ENCODE results near the gene METTL3. TPM values are rescaled to one million over a fixed set of nuclear protein-coding genes. Genes with fewer than 3 reads are reported as not detected.

Gene METTL3
- total and polyA plus RNA-seq, 2 experiments from 2014 or later, result 59.7 to 69.2 TPM

DNA sequence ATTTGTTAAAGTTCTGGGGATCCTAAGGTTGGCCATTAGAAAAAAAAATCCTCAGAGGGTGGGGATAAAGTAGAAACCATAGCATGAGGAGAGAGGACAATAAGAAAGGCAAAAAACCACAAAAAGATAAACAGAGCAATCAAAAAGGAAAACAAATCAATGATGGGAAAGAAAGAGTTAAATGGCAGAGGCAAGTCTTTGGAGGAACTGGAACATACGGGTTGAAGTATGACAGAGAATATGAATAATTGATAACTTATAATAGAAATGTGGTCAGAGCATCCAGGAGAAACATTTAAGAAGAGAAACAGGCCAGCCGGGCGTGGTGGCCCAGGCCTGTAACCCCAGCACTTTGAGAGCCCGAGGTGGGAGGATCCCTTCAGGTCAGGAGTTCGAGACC lies 32.8 kb upstream of the METTL3 start:
- Histone ChIP-seq H3K27me3 (no peaks in the 10 kb centered on the region), H3K27ac (no peak overlapping the region), H3K4me1 (ENCODE audit: low read depth) (peaks cover 18% of the 10 kb centered on the region), H3K36me3 (no peaks in the 10 kb centered on the region), H3K4me3 (no peak overlapping the region), H3K9me3 (ENCODE audit: low read depth) (no peaks in the 10 kb centered on the region)
- TF ChIP-seq, protein P1, sequence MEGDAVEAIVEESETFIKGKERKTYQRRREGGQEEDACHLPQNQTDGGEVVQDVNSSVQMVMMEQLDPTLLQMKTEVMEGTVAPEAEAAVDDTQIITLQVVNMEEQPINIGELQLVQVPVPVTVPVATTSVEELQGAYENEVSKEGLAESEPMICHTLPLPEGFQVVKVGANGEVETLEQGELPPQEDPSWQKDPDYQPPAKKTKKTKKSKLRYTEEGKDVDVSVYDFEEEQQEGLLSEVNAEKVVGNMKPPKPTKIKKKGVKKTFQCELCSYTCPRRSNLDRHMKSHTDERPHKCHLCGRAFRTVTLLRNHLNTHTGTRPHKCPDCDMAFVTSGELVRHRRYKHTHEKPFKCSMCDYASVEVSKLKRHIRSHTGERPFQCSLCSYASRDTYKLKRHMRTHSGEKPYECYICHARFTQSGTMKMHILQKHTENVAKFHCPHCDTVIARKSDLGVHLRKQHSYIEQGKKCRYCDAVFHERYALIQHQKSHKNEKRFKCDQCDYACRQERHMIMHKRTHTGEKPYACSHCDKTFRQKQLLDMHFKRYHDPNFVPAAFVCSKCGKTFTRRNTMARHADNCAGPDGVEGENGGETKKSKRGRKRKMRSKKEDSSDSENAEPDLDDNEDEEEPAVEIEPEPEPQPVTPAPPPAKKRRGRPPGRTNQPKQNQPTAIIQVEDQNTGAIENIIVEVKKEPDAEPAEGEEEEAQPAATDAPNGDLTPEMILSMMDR (IDR thresholded peaks at IDR 0.05; ENCODE audit: low read depth, low read length), result no peak
- DNase-seq (ENCODE audit: low read depth in 1 of 2, low spot score in 1 of 2), result no peak

DNA sequence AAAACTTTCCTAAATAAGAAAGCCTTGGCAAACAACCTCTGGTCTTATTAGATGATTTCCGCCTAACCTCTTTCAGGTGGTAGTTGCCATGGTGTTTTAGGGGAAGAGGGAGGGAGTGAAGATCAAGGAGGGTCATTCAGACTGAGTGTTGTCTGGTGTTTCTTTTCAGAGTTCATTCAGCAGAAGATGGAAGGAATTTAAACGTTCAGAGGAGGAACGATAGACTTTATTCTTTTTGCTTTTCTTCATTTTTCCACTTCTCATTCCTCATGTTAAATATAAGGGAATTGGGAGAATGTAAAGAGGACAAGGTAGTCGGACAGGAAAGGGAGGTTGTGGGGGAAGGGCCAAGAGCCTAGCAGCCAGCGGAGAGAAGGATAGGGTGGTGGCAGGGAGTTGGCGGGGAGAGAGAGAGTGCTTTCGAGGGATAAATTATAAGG lies 32.4 kb upstream of the METTL3 start:
- Histone ChIP-seq H3K4me1 (ENCODE audit: low read depth) (peaks cover 22% of the 10 kb centered on the region), H3K27ac (no peak overlapping the region), H3K4me3 (no peak overlapping the region), H3K9me3 (ENCODE audit: low read depth) (no peaks in the 10 kb centered on the region), H3K27me3 (no peaks in the 10 kb centered on the region), H3K36me3 (no peaks in the 10 kb centered on the region)
- peak in 1 of 2 donors; percentile 27 for DNase-seq (ENCODE audit: low read depth in 1 of 2, low spot score in 1 of 2)
- TF ChIP-seq, protein P1 (IDR thresholded peaks at IDR 0.05; ENCODE audit: low read depth, low read length), result no peak

DNA sequence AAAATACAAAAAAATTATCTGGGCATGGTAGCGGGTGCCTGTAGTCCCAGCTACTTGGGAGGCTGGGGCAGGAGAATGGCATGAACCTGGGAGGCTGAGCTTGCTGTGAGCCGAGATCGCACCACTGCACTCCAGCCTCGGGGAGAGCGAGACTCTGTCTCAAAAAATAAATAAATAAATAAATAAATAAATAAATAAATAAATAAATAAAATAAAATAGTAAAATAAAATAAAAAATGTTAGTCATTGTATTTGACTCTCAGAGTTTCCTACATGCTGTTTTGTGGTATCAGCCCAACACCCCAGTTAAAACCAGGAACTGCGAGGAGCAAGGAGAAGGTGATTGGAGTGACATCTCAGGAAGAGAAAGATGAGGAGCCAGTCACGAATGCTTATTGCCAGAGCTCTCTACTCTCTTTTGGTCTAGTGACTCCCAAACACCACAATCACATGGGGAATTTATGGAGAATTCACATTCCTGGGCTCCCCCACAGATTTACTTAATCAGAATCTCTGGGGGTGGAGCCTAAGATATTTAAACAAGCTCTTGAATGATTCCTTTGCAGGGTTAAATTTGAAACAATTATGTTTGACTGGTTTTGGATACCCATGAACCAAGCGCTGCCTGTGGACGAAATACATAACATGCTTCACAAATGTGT lies 30.4 kb upstream of the METTL3 start:
- H3K4me1 ChIP-seq (ENCODE audit: low read depth), result peaks cover 26% of the 10 kb centered on the region
- no peak for DNase-seq (ENCODE audit: low read depth in 1 of 2, low spot score in 1 of 2)
- H3K4me3 ChIP-seq, result no peak overlapping the region
- TF ChIP-seq, protein P1 (IDR thresholded peaks at IDR 0.05; ENCODE audit: low read depth, low read length), result no peak
- no peaks in the 10 kb centered on the region for H3K27me3 ChIP-seq
- H3K27ac ChIP-seq, result no peak overlapping the region
- no peaks in the 10 kb centered on the region for H3K9me3 ChIP-seq (ENCODE audit: low read depth)
- no peaks in the 10 kb centered on the region for H3K36me3 ChIP-seq

DNA sequence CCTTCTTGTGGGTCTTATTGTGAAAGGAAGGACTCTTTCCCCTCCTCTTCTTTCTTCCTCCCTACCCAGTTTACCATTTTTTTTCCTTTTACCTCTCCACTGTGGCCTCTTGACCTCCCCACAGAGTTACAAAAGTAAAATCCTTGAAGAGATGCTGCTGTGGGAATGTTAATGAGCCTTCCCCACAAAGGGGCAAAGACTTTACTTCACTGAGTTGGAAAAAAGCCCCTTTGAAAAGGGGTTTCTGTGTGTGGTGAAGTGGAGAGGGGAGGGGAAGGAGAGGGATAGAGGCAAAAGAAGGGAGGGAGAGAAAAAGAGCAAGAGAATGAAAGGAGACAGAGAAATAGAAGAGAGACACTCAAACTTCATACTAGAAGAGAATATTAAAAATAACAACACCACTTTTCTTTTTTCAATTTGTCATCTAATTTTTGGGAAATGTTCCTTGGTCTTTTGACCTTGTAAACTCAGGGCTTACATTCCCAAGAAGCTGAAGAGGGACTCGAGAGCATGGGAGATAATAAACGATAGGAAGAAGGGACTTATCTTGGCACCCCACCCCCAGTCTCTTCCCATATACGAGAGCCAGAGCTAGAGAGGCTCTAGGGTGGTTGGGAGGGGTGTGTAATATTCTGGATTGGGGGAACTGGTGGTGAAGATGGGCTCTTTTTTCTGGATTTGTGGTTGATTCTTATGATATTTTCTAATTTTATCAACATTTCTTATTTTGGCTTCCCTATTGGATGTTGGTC lies 28.2 kb upstream of the METTL3 start:
- Histone ChIP-seq H3K27ac (peak overlapping the region; percentile 61), H3K9me3 (ENCODE audit: low read depth) (no peaks in the 10 kb centered on the region), H3K36me3 (no peaks in the 10 kb centered on the region), H3K27me3 (no peaks in the 10 kb centered on the region), H3K4me3 (no peak overlapping the region), H3K4me1 (ENCODE audit: low read depth) (peaks cover 26% of the 10 kb centered on the region)
- TF ChIP-seq, protein P1 (IDR thresholded peaks at IDR 0.05; ENCODE audit: low read depth, low read length), result no peak
- no peak for DNase-seq (ENCODE audit: low read depth in 1 of 2, low spot score in 1 of 2)

DNA sequence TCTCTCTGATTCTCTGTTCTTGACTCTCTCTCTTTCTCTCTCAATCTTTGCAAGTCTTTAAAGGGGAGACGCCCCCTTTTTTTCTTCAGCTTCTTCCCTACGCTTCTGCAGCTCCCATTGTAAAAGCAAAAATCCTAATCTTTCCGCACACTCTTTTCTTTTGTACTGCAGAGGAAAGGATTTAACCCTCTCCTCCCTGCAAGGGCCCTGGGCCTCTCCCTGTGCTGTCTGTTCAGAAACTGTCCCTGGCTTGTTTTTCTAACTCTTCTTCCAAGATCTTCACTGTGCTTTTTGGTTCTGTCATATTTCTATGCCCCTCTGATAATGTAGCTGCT lies 25.9 kb upstream of the METTL3 start:
- Histone ChIP-seq H3K36me3 (no peaks in the 10 kb centered on the region), H3K4me1 (ENCODE audit: low read depth) (peaks cover 18% of the 10 kb centered on the region), H3K27ac (peak overlapping the region; percentile 27), H3K9me3 (ENCODE audit: low read depth) (no peaks in the 10 kb centered on the region), H3K27me3 (no peaks in the 10 kb centered on the region), H3K4me3 (peak overlapping the region; percentile 59)
- TF ChIP-seq, protein P1 (IDR thresholded peaks at IDR 0.05; ENCODE audit: low read depth, low read length), result no peak
- DNase-seq (ENCODE audit: low read depth in 1 of 2, low spot score in 1 of 2), result no peak
